Measurements from ENCODE around the gene IL36G.

Gene IL36G

DNA sequence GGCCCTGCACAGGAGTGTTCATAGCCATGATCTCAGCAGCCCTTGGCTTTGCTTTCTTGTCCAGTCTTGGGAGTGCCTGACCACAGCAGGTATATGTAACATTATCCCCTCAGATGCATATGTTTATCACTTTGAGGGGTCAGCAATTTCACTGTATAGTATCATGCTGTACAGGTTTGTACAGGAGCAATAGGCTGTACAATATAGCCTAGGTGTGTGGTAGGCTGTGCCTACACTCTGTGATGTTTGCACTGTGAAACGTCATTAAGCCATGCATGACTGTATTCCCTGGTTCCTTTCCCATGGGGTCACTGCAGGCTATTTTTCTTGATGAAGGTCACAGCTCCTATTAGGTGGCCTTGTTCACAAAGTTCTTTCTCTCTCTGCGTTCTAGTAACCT, 4.7 kb upstream of the IL36G start:
- DNase-seq = no peak

DNA sequence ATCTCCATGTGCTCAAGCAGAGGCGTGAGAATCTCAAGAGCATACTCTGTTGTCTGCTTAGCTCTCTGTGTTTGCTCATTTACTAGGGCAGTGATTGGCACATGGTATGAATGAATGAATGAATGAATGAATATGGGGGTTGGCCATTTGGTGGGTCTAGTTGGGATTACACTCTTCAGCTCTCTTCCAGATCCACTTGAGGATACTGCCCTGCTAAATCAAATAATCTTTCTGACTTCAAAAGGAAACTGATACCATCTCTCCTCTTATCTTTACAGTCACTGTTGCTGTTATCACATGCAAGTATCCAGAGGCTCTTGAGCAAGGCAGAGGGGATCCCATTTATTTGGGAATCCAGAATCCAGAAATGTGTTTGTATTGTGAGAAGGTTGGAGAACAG, 1.9 kb downstream of the IL36G start:
- DNase-seq = no peak

DNA sequence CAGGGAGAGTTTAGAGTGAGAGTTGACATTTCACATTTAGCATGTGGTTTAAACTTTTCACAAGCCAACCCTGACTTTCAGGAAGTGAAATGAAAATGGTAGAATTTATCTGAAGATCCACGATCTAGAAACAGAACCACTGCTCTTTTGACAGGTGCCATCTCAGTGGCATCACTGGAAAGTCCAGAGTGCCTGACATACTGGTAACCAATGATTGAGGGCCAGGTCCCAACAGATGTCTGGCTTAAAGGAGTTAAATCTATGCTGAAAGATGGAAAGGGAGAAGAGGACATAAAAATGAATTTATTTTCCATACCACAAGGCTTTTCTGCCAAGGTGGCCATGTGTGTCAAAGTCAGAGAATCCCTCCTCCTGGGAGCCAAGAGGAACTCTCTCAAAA, 2.7 kb downstream of the IL36G start:
- DNase-seq = no peak

DNA sequence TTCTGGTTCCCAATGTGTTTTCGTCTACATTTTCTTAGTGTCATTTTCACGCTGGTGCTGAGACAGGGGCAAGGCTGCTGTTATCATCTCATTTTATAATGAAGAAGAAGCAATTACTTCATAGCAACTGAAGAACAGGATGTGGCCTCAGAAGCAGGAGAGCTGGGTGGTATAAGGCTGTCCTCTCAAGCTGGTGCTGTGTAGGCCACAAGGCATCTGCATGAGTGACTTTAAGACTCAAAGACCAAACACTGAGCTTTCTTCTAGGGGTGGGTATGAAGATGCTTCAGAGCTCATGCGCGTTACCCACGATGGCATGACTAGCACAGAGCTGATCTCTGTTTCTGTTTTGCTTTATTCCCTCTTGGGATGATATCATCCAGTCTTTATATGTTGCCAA, 7.3 kb downstream of the IL36G start:
- DNase-seq = no peak

DNA sequence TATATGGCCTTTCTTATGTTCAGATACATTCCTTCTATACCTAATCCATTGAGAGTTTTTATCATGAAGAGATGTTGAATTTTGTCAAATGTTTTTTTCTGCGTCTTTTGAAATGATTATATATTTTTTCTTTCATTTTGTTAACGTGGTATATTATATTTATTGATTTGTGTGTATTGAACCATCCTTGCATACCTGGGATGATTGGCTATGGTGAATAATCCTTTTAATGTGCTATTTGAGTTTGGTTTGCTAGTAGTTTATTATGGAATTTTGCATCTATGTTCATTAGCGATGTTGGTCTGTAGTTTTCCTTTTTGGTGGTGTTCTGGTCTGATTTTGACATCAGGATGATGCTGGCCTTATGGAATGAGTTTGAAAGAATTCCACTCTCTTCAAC, 11.8 kb downstream of the IL36G start:
- no peak for DNase-seq

DNA sequence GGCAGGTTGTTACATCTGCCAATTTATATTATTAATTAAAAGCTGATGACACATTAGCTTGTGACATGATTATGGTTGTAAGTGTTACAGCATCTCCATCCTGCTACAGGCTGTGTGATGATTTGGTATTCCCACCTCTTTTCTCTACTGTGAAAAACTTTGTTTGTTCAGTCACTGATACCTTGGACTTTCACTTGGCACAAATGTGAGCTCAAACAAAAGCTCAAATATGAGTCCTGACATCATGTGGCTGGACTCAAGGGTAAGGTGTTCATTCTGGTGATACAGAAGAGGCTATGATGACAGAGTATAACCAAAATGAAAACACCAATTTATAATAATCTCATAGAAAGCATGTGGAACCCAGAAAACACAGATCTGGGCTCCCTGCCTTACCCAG, 16.0 kb downstream of the IL36G start:
- no peak for DNase-seq

DNA sequence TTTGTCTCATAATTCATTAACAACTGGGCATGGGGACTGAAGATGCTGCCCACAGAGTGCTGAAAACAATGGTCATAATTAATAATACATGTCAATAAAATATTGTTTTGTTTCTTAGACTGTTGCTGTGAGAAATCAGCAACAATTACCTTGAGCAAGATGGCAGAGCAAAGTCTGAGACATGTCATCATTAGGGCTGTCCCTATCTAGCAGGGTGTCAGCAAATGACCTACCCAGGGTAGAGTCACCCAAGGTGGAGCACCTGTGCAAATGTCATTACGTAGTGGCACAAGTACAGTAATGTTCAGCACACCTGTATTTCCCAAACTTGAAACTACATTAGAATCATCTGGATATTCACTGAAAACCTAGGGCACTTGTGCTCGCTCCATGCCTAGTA, 16.8 kb downstream of the IL36G start:
- no peak for DNase-seq

DNA sequence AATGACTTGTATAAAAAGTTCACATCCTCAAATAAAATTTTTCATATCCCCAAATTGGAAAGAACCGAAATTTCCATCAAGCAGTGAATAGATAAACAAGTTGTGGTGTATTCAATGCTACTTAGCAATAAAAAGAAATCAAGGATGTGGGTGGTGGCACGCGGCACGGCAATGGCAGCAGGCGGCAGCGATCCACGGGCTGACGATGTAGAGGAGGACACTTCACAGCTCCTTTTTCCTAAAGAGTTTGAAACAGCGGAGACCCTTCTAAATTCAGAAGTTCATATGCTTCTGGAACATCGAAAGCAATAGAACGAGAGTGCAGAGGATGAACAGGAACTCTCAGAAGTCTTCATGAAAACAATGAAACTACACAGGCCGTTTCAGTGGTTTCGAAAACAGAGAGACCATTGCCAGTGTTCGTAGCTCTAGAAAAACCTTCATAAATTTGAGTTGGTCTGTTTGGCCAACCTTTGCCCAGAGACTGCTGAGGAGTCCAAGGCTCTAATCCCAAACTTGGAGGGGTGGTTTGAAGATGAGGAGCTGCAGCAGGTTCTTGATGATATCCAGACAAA, 17.6 kb downstream of the IL36G start:
- DNase-seq = no peak

DNA sequence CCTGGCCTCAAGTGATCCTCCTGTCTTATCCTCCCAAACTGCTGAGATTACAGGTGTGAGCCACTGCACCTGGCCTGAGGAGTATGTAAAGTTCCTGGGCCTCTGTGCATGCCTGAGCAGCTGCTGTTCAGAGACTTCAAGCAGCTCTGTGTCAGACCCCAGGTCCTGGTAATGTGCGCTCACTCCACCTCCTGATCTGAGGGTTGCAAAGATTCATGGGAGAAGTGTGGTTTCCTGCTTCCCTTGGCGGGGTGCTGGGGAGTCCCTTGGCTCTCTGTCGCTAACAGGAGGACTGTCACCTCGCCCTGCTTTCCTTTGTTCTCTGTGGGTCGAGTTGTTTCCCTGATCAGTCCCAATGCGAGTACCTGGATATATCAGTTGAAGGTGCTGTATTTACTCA, 18.8 kb downstream of the IL36G start:
- DNase-seq = no peak

DNA sequence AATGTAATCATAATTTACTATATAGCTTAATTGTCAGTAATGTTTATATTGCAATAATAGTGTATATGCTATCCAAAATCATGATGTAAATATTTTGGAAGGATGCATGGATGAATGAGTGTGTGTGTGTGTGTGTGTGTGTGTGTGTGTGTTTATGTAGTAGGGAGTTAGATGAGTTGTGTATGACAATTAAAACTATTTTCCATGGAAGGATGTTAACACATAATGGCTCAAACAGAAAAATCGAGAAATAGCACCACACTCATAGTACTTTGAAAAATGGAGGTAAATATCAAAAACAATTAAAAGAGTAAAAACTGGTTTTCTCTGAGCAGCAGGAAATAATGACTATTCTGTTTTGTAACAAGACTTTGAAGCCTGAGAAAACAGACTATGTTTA, 19.3 kb downstream of the IL36G start:
- no peak for DNase-seq

DNA sequence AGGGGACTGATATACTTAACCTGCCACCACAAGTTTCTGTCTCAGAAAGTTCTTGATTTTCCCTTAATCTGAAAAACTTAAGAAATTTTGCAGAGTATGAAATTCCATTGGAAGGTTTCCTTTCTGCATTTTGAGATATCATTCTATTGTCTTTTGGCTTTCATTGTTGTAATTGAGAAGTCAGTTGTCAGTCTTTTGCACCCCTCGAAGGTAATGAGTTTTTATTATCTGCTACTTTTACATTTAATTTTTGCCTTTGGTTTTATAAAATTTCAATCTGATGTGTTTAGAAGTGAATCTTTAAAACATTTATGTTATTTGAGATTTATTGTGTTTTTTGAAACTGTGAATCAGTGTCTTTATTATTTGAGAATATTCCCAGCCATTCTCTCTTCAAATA, 22.6 kb downstream of the IL36G start:
- no peak for DNase-seq

DNA sequence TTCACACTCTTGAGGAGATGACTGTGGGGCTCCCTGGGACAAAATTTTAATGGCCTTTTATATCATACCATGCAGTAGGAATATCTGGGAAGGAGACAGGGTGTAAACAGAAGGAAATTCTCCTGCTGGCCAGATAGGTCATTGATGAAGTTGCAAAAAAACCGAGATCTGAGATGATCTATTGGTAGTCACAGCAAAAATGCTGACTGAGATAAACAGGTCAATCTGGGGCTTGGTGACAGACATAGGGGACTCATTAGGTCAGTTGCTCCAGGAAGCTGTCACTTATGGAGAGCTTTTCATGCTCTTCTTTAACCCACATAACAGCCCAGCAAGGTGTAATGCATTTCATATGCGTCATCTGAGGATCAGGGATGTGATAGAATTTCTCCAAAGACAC, 24.9 kb downstream of the IL36G start:
- no peak for DNase-seq

DNA sequence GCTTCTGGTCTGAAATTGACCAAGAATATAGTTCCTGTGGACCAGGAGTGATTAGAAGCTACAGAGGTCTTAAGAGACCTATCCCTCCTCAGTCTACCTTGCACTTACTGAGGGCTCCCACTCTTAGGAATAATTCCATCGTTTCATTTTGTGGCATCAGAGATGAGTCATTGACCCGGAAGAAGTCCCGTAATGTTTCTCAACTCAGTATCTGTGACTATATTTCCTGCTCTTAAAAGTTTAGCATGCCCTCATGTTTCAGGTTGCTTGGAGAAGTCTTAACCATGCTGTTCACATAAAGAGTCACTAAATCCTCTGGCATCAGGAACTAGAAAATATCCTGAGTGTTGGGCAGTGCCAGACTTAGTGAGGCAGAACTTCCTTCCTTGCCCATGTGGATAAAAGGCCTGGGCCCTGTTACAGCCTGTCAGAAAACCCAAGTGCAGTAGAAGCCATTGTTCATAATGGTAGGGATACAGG, 27.3 kb downstream of the IL36G start, which contains the start of gene IL36A:
TSS of gene IL36A (plus strand) at position 430 of the 480 bp plus-strand sequence. CDS start 413 bp downstream, outside the sequence.
- no peak for DNase-seq

DNA sequence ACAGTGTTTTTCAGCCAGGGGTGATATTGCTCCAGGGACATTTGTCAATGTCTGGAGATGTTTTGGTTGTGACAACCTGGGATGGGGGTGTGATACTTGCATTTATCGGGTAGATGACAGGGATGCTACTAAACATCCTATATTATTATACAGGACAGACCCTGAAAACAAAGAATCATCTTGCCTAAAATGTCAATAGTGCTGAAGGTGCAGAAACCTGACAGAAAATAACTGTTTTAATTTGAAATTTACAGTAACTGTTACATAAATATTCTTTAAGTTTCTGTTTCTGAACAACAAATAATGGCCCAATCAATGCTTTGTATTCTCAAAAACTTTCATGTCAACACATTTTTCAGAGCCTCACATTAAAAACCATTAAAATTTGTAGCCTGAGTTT, 29.4 kb downstream of the IL36G start:
- DNase-seq = no peak

DNA sequence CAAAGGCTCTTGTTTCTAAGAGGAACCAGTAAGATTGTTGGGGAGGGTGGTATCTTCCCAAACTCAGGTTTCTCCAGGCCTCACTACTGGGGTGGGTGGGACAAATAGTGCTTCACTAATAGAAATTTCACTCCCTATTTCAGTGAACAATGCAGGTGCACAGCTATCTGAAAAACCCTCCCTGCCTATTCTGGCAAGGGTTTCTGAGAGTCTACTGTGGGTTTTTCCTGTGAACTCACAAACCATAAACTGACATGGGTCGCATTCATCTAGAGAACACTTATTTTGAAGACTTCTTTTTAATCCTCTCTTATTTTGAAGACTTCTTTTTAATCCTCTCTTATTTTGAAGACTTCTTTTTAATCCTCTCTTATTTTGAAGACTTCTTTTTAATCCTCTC, 31.8 kb downstream of the IL36G start:
- no peak for DNase-seq

DNA sequence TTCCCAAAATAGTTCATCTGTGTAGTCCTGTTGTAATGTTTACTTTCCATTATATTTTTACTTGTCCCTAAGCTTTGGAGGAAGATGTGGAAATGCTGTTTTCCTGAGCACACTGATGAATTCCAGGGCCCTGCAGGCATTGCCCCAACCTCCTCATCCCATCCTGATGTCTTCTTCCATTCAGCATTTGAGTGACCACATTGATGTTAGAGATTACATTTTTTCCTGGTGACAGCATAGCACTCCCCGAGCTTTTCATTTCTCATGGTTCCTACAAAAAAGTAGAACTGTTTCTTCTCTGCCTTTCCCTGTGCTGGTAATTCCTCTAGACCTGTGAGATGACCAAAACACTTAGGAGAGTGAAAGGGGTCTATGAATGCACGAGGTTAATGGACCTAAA, 32.3 kb downstream of the IL36G start:
- no peak for DNase-seq

DNA sequence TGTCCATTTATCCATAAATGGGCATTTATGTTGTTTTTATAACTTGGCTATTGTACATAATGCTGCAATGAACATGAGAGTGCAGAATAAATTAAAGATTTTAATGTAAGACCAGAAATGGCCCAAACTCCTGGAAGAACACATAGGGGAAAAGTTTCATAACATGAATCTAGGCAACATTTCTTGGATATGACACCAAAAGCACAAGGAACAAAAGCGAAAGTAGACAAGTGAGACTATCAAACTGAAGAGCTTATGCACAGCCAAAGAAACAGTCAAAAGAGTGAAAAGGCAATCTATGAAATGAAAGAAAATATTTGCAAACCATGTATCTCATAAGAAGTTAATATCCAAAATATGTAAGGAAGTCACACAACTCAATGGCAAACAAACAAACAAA, 33.3 kb downstream of the IL36G start:
- no peak for DNase-seq

DNA sequence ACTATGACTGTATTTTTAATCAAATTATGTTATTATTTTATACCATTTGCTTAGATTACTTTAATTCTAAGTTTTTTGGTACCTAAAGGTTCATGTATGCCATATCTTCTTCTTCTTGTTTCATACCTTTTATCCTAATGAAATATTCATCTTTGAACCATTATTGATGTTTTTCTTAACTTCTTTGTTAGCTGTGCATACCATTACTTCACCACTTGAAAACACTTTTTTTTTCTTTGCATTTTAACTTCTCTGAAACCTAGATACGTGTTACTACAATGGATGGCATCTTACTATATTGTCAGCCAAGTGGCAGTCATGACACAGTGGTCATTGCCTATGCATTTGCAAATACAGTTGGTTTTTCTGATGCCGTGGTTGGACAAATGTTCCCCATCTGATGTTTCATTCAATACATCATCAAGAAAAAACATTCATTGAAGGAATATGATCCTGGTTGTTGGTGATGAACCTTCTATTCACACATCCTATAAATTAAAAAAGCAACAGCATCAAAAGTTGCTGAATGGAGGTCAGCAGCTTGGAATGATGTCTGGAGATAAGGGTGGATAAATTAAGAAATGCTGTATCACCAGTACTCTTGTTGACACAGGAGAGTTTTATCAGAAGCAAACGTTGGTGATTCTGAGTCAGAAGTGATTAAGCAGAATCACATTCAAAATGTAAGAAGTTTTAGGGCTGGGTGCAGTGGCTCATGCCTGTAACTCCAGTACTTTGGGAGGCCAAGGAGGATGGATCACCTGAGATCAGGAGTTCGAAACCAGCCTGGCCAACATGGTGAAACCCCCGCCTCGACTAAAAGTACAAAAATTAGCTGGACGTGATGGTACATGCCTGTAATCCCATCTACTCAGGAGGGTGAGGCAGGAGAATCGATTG, 34.9 kb downstream of the IL36G start:
- no peak for DNase-seq

DNA sequence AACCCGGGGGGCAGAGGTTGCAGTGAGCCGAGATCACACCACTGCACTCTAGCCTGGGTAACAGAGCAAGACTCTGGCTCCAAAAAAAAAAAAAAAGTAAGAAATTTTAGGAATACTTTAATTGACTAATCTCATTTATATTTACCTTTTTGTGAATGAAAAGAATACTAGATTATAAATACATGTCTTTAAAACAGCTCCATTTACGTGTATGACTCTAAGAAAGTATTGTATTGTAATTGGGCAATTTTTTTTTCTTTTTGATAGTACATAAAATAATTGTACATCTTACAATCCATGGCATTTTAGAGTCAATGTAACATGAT, 35.5 kb downstream of the IL36G start:
- no peak for DNase-seq

DNA sequence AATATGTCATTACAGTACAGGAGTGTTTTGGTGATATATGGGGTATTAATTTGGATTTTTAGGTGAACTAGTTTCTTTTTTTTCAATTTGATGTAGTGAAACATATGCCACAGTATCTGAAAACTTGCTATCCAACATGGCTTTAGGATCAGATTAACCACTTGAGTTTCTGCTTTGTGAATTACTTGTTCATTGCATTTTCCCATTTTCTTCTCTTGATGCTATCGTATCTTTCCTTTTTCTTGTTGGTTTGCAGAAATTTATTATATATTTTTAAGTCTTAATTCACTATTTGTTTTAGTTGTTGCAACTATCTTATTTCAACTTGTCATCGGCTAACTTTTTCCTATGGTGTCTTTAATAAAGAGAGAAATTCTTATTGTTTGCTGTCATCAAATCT, 36.3 kb downstream of the IL36G start:
- no peak for DNase-seq

DNA sequence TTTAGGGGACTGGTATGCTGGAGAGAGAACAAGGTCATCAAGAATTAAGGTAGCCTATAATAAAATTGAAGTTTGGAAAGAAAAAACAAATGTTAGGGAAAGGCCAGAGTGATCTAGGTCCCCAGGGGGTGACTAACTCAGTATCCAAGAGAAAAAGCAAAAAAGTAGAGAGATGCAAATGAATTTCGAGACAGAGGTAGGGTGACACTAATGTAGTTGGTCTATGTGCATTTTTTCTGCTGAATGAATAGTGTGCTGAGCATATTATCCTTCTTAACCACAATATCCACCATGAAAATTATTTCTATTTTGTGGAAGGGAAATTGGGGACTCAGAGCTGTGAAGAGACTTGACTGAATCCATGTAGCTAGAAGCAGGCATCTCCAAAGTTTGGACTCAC, 37.2 kb downstream of the IL36G start:
- no peak for DNase-seq

DNA sequence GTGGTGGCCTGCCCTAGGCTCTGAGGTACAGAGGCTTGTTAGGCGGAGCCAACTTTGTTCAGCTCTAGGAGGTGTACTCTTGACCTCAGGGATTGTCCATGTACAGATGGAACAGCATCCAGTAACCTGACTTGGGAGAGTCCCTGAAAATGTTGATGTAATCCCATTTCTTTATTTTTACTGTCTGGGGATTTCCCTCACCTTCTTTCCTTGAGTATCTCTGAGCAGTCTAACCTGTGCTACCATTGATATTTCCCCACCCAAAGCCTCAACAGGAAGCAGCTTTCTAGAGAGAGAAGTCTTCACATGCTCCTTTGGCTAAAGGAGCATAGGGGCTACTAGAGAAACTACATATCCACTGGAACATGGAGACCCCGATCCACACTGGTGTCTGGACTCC, 37.8 kb downstream of the IL36G start:
- DNase-seq = no peak

DNA sequence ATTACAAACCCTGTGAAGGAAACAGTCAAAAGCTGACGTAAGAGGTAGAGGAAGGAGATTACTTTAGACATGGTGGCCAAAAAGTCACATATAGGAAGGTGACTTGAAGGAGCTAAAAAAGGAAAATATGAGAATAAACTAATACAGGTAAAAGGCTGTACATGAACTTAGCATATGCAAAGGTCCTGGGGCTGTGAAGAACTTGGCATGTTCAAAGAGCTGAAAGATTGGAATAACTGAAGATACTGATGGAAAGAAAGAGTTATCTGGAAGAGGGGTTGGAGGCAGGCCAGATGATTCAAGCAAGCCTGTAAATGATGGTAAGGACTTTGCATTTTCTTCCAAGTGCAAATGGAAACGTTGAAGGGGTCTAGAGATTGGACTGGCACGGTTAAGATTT, 40.7 kb downstream of the IL36G start:
- DNase-seq = no peak

DNA sequence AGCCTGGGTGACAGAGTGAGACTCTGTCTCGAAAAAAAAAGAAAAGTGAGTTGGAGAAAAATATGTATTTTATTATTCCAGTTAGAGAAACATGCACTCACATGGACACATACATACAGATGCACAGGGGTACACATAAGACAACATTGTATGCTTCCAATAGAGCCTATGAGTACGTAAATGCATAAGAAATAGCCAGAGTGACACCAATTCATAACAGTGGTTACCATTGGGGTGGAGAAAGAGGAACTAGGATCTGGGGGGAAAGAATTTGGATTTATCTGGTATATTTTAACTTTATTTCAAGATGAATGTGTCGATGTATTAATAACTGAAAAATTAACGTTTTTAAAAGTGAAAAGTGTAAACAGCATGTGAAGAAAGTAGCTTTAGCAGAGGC, 43.5 kb downstream of the IL36G start:
- DNase-seq = no peak

DNA sequence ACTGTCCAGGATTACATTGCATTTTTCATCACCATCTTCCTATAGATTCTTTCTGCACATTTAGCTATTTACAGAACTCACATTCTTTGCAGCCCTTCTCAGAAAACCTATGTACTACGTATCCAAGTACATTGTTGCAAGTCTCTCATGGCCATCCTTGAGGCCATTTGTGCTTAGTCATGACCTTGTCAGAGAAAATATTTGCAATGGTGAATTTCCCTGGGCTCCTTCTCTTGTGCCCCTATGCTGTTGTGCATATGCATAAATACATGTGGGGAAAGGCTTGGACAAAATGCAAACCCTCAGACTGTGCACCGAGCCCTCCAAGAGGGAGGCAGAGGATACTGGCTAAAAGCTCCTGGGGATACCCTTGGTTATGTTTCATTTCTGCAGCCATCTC, 47.0 kb downstream of the IL36G start:
- DNase-seq = no peak

Measured in left hindlimb (tissue), 1 donor.